ENCODE measurements around the gene SSR3.
"Not testable (repeated sequence)": the region's sequence is repeated elsewhere in the genome, so short reads cannot be mapped to it uniquely, and the experiment has no call there.

Gene SSR3

DNA sequence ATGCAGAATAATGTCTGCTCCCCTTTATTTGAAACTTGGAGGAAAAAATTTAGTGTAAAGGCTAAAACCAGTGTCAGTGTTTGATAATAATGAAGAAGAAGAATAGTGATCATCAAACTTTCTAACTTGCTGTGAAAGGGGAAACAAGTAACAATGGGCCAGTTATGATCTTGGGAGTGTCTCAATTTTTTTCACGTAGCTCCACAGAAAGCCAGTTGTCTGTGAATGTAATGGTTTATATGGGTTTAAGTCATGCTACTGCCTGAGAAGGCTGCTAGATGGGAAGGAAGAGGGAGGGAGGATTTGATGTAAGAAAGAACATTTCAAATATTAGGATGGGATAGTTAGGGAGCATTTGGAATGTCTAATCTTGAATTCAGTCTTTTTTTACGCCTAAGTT lies 21.1 kb upstream of the SSR3 start:
- H3K4me3 ChIP-seq (ENCODE audit: low read depth, low read length), result no peak overlapping the region
- TF ChIP-seq, protein P1, sequence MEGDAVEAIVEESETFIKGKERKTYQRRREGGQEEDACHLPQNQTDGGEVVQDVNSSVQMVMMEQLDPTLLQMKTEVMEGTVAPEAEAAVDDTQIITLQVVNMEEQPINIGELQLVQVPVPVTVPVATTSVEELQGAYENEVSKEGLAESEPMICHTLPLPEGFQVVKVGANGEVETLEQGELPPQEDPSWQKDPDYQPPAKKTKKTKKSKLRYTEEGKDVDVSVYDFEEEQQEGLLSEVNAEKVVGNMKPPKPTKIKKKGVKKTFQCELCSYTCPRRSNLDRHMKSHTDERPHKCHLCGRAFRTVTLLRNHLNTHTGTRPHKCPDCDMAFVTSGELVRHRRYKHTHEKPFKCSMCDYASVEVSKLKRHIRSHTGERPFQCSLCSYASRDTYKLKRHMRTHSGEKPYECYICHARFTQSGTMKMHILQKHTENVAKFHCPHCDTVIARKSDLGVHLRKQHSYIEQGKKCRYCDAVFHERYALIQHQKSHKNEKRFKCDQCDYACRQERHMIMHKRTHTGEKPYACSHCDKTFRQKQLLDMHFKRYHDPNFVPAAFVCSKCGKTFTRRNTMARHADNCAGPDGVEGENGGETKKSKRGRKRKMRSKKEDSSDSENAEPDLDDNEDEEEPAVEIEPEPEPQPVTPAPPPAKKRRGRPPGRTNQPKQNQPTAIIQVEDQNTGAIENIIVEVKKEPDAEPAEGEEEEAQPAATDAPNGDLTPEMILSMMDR (conservative IDR thresholded peaks at IDR 0.05; ENCODE audit: low read depth, low read length), result no peak
- DNase-seq (ENCODE audit: low read depth), result no peak

DNA sequence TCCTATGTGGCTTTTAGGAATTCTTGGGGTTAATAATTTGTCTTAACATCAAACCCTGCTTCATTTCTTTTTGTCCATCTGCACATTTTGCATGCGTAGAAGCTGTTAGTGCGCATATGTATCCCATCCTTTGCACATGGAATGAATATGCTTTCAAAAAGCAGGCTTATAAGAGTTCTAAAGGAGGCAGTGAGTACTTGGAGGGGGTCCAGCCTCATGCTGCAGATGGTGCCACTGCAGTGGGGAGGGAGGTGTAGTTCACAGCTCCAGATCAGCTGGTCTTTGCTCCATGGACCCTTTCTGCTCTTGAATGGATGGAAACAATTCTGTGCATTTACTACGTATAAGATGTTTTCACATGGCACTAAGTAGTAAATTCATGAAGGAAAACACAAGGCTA lies 20.7 kb upstream of the SSR3 start:
- no peak overlapping the region for H3K4me3 ChIP-seq (ENCODE audit: low read depth, low read length)
- DNase-seq (ENCODE audit: low read depth), result no peak
- TF ChIP-seq, protein P1 (conservative IDR thresholded peaks at IDR 0.05; ENCODE audit: low read depth, low read length), result no peak

DNA sequence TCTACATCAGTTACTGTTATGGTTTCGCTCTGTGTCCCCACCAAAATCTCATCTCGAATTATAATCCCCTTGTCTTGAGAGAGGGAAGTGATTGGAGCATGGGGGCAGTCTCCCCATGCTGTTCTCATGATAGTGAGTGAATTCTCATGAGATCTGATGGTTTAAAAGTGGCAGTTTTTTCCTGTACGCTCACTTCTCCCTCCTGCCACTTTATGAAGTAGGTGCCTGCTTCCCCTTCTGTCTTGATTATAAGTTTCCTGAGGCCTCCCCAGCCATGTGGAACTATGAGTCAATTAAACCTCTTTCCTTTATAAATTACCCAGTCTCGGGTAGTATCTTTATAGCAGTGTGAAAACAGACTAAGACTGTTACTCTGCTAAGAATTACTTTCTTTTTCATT lies 15.0 kb upstream of the SSR3 start:
- DNase-seq (ENCODE audit: low read depth), result not testable (repeated sequence)

DNA sequence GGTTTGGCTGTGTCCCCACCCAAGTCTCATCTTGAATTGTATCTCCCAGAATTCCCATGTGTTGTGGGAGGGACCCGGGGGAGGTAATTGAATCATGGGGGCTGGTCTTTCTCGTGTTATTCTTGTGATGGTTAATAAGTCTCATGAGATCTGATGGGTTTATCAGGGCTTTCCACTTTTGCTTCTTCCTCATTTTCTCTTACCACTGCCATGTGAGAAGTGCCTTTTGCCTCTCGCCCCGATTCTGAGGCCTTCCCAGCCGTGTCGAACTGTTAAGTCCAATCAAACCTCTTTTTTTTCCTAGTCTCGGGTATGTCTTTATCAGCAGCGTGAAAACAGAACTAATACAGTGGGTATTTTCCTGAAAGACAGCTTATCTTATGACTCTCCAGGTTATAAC lies 14.1 kb upstream of the SSR3 start:
- not testable (repeated sequence) for DNase-seq (ENCODE audit: low read depth); H3K4me3 ChIP-seq (ENCODE audit: low read depth, low read length)

More for the DNA sequence above, 15.0 kb upstream of the SSR3 start:
- not testable (repeated sequence) for H3K4me3 ChIP-seq (ENCODE audit: low read depth, low read length)

DNA sequence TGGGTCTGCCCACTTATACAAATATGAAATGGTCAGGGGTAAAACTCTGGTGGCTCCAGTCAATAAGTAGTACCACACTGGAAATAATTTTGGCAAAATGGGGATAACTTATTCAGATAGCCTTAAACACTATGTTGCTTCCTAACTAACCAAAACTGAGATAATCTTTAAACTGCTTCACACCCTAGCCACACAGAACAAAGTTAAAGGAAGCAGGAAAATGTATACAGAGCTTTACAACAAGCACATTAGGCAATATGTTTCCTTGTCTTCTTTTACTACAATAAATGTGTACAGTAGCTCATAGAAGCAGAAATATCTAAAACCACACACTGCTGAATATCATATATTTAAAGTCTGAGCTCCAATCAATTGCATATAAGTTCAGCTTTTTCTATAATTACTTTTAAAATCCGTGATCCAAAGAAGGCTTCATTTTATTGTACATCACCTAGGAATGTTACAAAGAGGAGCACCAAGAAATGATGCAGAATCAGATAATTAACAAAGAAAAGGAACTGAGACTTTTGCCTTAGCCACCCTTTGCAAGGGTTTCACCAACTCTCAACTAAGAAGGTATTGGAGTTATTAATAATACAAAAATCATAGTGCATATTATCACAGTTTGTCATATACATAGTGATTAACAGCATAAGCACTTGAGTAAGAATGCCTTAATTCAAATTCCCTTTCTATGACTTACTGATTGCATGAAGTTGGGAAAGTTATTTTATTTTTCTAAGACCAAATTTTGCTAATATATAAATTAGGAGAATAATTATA lies 9.2 kb upstream of the SSR3 start:
- H3K4me3 ChIP-seq (ENCODE audit: low read depth, low read length), result no peak overlapping the region
- no peak for DNase-seq (ENCODE audit: low read depth)
- TF ChIP-seq, protein P1 (conservative IDR thresholded peaks at IDR 0.05; ENCODE audit: low read depth, low read length), result no peak

DNA sequence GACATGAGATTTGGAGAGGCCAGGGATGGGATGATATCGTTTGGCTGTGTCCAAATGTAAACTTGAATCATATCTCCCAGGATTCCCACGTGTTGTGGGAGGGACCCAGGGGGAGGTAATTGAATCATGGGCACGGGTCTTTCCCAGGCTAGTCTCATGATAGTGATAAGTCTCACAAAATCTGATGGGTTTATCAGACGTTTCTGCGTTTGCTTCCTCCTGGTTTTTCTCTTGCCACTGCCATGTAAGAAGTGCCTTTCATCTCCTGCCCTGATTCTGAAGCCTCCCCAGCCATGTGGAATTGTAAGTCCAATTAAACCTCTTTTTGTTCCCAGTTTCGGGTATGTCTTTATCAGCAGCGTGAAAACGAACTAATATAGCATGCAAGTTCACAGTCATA lies 7.6 kb upstream of the SSR3 start:
- not testable (repeated sequence) for DNase-seq (ENCODE audit: low read depth); H3K4me3 ChIP-seq (ENCODE audit: low read depth, low read length)

DNA sequence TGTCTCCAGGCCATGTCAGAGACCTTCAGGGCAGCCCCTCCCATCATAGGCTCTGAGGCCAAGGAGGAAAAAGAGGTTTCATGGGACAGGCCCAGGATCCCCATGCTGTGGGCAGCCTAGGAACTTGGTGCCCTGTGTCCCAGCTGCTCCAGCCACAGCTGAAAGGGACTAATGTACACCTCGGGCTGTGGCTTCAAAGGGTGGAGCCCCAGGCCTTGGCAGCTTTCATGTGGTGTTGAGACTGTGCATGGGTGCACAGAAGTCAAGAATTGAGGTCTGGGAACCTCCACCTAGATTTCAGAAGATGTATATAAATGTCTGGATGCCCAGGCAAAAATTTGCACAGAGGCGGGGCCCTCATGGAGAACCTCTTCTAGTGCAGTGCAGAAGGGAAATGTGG lies 6.6 kb upstream of the SSR3 start:
- DNase-seq (ENCODE audit: low read depth), result no peak
- TF ChIP-seq, protein P1 (conservative IDR thresholded peaks at IDR 0.05; ENCODE audit: low read depth, low read length), result no peak
- H3K4me3 ChIP-seq (ENCODE audit: low read depth, low read length), result no peak overlapping the region

DNA sequence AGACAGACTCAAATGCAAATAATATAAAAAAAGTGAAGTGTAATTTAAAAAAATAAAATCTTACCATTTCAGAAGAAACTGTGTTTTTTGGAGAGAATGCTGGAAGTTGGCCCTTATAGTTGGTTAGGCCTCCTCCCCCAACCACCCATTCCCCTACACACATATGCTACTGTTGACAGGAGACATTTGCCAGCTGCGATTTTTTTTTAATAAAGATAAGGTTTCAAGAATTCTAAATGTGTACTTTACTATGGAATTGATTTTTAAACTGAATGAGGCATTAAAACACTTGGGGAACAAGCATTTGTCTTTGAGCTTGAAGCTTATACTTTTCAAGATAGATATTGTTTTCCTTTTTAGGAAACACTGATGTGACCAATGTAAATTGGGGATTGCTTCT lies 4.4 kb upstream of the SSR3 start:
- no peak for DNase-seq (ENCODE audit: low read depth)
- H3K4me3 ChIP-seq (ENCODE audit: low read depth, low read length), result no peak overlapping the region
- TF ChIP-seq, protein P1 (conservative IDR thresholded peaks at IDR 0.05; ENCODE audit: low read depth, low read length), result no peak

Data from choroid plexus epithelial cell (primary cell).